ENCODE results near the gene CRISP3. TPM values are rescaled to one million over a fixed set of nuclear protein-coding genes. Genes with fewer than 3 reads are reported as not detected.
"Not testable (repeated sequence)": the region's sequence is repeated elsewhere in the genome, so short reads cannot be mapped to it uniquely, and the experiment has no call there.

The CRISP3 gene
- total RNA-seq, 2 experiments from 2014 or later, result not detected

DNA sequence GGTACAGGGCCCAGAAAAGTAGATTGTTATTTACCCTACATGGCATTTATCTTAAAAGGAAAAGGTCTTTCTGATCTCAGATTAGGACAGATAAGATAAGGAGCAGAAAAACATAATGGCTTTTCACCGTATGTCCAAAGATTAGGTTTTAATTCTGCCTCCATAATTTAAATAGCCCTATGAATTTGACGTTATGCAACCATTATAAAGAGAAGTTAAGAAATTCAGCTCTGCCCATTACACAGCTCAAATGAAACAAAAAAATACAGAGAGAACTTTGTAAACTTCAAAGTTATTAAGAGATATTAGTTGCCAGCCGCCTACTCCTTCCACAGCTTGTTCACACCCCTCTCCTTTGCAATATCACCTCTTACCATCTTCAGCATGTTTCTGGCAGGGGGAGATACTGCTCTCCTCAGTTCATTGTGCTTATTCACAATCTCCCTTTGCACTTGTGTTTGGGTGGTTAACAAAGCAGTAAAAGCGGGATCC, 8.1 kb downstream of the CRISP3 start:
- intact Hi-C loops (cut with micrococcal nuclease), result no loop called here
- Mint-ChIP-seq H3K4me1 (ENCODE audit: low read depth) (no peaks in the 10 kb centered on the region), H3K27ac (no peak overlapping the region), H3K27me3 (ENCODE audit: low read depth) (no peaks in the 10 kb centered on the region), H3K9me3 (peaks cover under 1% of the 10 kb centered on the region), H3K4me3 (no peak overlapping the region), H3K36me3 (ENCODE audit: low read depth) (no peaks in the 10 kb centered on the region)
- CTCF ChIA-PET, result no interaction called here
- DNase-seq, result no peak

DNA sequence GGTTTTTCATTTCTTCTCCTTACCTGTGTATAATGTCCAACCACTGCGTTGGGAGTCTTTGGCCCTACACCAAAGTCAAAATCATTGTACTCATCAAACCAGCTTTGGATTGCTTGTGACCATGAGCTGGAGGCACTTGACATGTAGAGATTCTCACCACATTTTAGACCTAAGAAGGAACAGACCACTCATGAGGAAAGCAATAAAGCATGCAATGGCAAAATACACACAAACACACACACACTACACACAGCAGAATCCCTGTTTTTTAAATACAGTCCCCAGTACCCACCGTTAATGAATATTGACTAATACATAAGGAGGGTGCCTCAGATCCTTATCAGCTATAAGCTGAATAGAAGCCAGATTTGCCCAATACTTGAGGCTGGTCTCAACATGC, 10.5 kb downstream of the CRISP3 start:
- Mint-ChIP-seq H3K27ac (no peak overlapping the region), H3K9me3 (no peaks in the 10 kb centered on the region), H3K4me1 (ENCODE audit: low read depth) (no peaks in the 10 kb centered on the region), H3K27me3 (ENCODE audit: low read depth) (no peaks in the 10 kb centered on the region), H3K36me3 (ENCODE audit: low read depth) (no peaks in the 10 kb centered on the region), H3K4me3 (no peak overlapping the region)
- intact Hi-C loops (cut with micrococcal nuclease), result no loop called here
- CTCF ChIA-PET, result no interaction called here
- DNase-seq, result no peak

DNA sequence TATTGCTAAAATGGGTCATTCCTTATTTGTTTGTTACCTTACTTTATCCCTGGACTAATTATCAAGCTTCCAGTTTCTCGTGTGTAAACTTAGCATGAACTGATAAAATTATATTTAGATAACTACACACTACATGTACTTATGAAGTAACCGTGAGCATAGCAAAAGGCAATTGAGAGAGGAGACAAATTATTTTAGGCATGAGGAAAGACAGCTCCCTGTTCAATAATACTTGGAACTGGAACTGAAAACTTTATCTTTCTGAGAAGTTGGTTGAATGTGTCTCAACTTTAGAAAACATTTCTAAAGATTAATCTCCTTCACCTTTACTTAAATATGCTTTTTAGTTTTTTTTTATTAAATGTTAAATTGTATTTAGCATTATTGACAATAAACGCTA, 11.4 kb downstream of the CRISP3 start:
- Mint-ChIP-seq H3K27ac (no peak overlapping the region), H3K9me3 (no peaks in the 10 kb centered on the region), H3K27me3 (ENCODE audit: low read depth) (no peaks in the 10 kb centered on the region), H3K4me3 (no peak overlapping the region), H3K36me3 (ENCODE audit: low read depth) (no peaks in the 10 kb centered on the region), H3K4me1 (ENCODE audit: low read depth) (no peaks in the 10 kb centered on the region)
- no peak for DNase-seq
- CTCF ChIA-PET, result no interaction called here
- intact Hi-C loops (cut with micrococcal nuclease), result no loop called here

DNA sequence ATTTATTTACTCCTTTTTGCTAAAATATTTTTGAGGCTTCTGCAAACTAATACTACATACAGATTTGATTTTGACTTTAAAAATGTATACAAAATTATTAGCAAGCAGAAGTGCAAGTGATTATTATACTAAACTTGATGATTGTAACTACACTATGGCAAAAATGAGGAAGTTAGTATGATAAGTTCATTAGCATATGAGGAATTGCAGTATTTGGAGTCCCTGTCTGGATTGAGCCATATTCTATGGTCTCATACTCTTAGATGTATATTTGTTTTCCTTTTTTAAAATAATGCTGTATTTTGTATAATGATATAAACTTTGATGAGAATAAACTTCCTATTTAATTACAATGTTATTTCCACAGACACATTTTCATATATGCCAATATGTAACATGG, 13.9 kb downstream of the CRISP3 start:
- no peak for DNase-seq
- no peaks in the 10 kb centered on the region for H3K27me3 Mint-ChIP-seq (ENCODE audit: low read depth)
- H3K36me3 Mint-ChIP-seq (ENCODE audit: low read depth), result no peaks in the 10 kb centered on the region
- intact Hi-C loops (cut with micrococcal nuclease), result no loop called here
- H3K27ac Mint-ChIP-seq, result no peak overlapping the region
- H3K4me3 Mint-ChIP-seq, result no peak overlapping the region
- CTCF ChIA-PET, result no interaction called here
- no peaks in the 10 kb centered on the region for H3K4me1 Mint-ChIP-seq (ENCODE audit: low read depth)
- H3K9me3 Mint-ChIP-seq, result no peaks in the 10 kb centered on the region

DNA sequence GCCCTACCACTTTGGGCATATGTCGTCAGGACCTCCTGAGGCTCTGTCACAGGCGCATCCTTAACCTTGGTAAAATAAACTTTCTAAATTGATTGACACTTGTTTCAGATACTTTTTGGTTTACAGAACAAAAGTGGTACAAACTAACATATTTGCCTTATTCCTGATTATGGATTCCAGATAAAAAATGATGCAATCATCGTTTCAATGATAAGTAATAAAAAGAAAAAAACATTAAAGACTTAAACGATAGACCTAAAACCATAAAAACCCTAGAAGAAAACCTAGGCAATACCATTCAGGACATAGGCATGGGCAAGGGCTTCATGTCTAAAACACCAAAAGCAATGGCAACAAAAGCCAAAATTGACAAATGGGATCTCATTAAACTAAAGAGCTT, 20.3 kb downstream of the CRISP3 start:
- DNase-seq; CTCF ChIA-PET; H3K27me3 Mint-ChIP-seq (ENCODE audit: low read depth); H3K36me3 Mint-ChIP-seq (ENCODE audit: low read depth); H3K4me3 Mint-ChIP-seq; intact Hi-C loops (cut with micrococcal nuclease); H3K9me3 Mint-ChIP-seq; H3K27ac Mint-ChIP-seq; H3K4me1 Mint-ChIP-seq (ENCODE audit: low read depth): not testable (repeated sequence)

DNA sequence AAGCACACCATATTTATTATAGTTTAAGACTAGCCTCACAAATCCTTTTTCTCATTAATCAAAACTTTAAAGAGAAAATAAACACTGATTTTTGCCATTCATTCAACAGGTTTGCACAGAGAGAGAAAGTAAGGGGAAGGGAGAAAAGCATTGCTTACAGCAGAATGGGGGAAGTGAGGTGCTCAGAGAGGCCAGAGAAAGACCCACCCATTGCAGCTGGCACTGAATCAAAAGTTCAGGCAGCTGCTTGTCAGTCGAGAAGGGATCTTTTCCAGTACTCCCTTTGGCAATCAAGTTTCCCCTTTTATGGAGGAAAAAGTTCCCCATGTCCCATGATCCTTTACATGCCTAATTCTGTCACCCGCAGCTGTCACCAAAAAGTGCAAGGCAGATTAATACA, 22.9 kb downstream of the CRISP3 start:
- peaks cover 2% of the 10 kb centered on the region for H3K9me3 Mint-ChIP-seq
- no peaks in the 10 kb centered on the region for H3K36me3 Mint-ChIP-seq (ENCODE audit: low read depth)
- no peaks in the 10 kb centered on the region for H3K27me3 Mint-ChIP-seq (ENCODE audit: low read depth)
- H3K4me1 Mint-ChIP-seq (ENCODE audit: low read depth), result no peaks in the 10 kb centered on the region
- intact Hi-C loops (cut with micrococcal nuclease), result no loop called here
- H3K4me3 Mint-ChIP-seq, result no peak overlapping the region
- no peak for DNase-seq
- CTCF ChIA-PET, result no interaction called here
- no peak overlapping the region for H3K27ac Mint-ChIP-seq

DNA sequence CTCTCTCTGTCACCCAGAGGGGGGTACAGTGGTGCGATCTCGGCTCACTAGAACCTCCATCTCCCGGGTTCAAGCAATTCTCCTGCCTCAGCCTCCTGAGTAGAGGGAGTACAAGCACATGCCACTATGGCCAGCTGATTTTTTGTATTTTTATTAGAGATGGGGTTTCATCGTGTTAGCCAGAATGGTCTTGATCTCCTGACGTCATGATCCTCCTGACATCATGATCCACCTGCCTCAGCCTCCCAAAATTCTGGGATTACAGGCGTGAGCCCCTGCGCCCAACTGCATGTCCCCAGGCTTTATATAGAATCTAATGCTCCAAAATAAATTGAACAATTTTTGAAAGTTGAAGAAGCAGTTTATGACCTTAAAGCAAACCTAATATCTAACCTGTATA, 23.8 kb downstream of the CRISP3 start:
- no peaks in the 10 kb centered on the region for H3K4me1 Mint-ChIP-seq (ENCODE audit: low read depth)
- no peaks in the 10 kb centered on the region for H3K36me3 Mint-ChIP-seq (ENCODE audit: low read depth)
- no peak for DNase-seq
- peaks cover 2% of the 10 kb centered on the region for H3K9me3 Mint-ChIP-seq
- no peak overlapping the region for H3K4me3 Mint-ChIP-seq
- CTCF ChIA-PET, result no interaction called here
- H3K27me3 Mint-ChIP-seq (ENCODE audit: low read depth), result no peaks in the 10 kb centered on the region
- no peak overlapping the region for H3K27ac Mint-ChIP-seq
- intact Hi-C loops (cut with micrococcal nuclease), result no loop called here

DNA sequence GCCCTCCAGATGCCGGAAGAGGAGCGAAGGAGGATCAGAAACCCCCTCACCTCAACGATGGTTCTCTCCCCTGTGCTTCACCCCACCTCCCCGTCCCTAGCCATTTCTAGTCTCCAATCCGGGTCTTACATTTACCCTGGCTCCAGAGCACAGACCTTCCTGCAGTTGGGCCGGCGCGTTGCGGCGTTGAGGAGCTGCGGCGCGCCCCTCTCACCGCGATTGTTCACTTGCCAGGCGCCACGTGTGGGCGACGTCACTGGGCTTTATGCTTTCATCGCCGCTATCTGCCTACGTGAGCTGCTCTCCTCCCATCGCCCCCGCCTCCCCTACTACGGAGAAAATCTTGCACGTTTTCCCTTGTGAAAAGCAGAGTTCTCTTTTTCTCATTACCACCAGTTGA, 30.8 kb downstream of the CRISP3 start, which contains the start of gene CRISP2:
Gene CRISP2, minus strand, starts transcription at position 198 of the 400 bp plus-strand sequence. CDS start 4,347 bp downstream, outside the sequence.
- H3K36me3 Mint-ChIP-seq (ENCODE audit: low read depth), result no peaks in the 10 kb centered on the region
- H3K4me1 Mint-ChIP-seq (ENCODE audit: low read depth), result no peaks in the 10 kb centered on the region
- no peak for DNase-seq
- H3K27me3 Mint-ChIP-seq (ENCODE audit: low read depth), result no peaks in the 10 kb centered on the region
- intact Hi-C loops (cut with micrococcal nuclease), result no loop called here
- no peak within 1 kb of the TSS for H3K4me3 Mint-ChIP-seq
- H3K9me3 Mint-ChIP-seq, result peaks cover 2% of the 10 kb centered on the region
- H3K27ac Mint-ChIP-seq, result no peak within 1 kb of the TSS
- CTCF ChIA-PET, result no interaction called here

DNA sequence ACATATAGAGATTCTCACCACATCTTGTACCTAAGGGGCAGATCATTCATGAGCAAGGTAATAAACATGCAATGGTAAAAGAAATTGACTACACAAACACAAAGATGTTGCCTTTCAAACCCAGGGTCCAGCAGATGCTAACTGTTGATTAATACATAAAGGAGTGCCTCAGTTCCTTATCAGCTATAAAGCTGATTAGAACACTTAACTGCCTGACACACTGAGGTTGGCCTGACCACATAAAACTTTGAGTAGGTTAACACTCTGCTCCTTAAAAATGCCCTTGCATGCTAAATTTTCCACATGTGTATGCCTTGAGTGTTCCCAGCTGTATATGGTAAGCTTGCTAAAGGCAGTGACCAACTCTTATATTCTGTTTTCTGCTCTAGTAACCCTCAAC, 45.7 kb downstream of the CRISP3 start:
- Mint-ChIP-seq H3K4me1 (ENCODE audit: low read depth) (no peaks in the 10 kb centered on the region), H3K36me3 (ENCODE audit: low read depth) (no peaks in the 10 kb centered on the region), H3K4me3 (no peak overlapping the region), H3K27me3 (ENCODE audit: low read depth) (no peaks in the 10 kb centered on the region), H3K9me3 (peaks cover 13% of the 10 kb centered on the region), H3K27ac (no peak overlapping the region)
- CTCF ChIA-PET, result no interaction called here
- DNase-seq, result no peak
- intact Hi-C loops (cut with micrococcal nuclease), result no loop called here

DNA sequence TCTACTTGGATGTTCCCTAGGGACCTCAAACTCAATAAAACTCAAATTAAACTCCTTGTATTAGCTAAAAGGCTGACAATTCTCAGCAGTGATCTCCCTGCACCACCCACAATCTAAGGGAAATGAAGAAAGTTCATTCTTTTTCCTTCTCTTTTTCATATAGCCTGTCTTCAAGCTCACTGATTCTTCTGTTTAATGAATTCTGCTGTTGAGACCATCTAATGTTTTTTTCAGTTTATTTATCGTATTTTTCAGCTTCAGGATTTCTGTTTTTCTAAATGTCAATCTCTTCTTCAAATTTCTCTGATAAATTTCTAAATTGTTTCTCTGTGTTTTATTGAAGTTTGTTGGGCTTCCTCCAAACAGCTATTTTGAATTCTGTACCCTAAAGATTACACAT, 50.7 kb downstream of the CRISP3 start:
- Mint-ChIP-seq H3K27me3 (ENCODE audit: low read depth) (no peaks in the 10 kb centered on the region), H3K4me3 (no peak overlapping the region), H3K4me1 (ENCODE audit: low read depth) (no peaks in the 10 kb centered on the region), H3K27ac (no peak overlapping the region), H3K36me3 (ENCODE audit: low read depth) (no peaks in the 10 kb centered on the region), H3K9me3 (peaks cover 16% of the 10 kb centered on the region)
- CTCF ChIA-PET, result no interaction called here
- DNase-seq, result no peak
- intact Hi-C loops (cut with micrococcal nuclease), result no loop called here

DNA sequence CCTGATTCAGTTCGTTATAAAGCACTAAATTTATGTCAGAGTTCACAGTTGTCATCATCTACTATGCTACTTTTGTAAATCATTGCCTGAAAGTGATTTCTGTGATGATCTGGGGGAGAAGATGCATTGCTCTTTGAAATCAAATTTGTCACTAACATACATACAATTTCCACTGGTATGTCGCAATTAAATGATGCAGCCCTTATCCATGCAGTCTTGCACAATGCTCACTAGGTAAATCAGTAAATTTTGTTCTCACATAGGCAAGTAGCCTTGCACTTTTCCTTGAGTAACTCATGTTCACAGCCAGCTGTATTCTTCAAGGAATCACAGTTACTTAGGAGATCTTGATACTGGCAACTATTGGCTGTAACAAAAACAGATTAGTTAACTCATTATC, 51.7 kb downstream of the CRISP3 start:
- intact Hi-C loops (cut with micrococcal nuclease), result no loop called here
- H3K27ac Mint-ChIP-seq, result no peak overlapping the region
- H3K4me1 Mint-ChIP-seq (ENCODE audit: low read depth), result no peaks in the 10 kb centered on the region
- no peaks in the 10 kb centered on the region for H3K27me3 Mint-ChIP-seq (ENCODE audit: low read depth)
- H3K36me3 Mint-ChIP-seq (ENCODE audit: low read depth), result no peaks in the 10 kb centered on the region
- peaks cover 16% of the 10 kb centered on the region for H3K9me3 Mint-ChIP-seq
- no peak overlapping the region for H3K4me3 Mint-ChIP-seq
- no peak for DNase-seq
- CTCF ChIA-PET, result no interaction called here

Other genes with a start within 250 kb of the CRISP3 start
- gene GLYATL3, start 244.5 kb downstream of the CRISP3 start, total RNA-seq, result not detected
- under 1 TPM; 0.42 to 0.91 TPM for gene C6orf141, start 193.7 kb downstream of the CRISP3 start, total RNA-seq
- gene RHAG, start 107.5 kb downstream of the CRISP3 start, total RNA-seq, result not detected
- gene CRISP2, start 30.8 kb downstream of the CRISP3 start, total RNA-seq, result not detected
- not detected for gene PGK2, start 42.9 kb upstream of the CRISP3 start, total RNA-seq
- gene CRISP1, start 122.1 kb upstream of the CRISP3 start, total RNA-seq, result not detected
- not detected for gene DEFB114, start 219.8 kb upstream of the CRISP3 start, total RNA-seq
- gene DEFB113, start 225.2 kb upstream of the CRISP3 start, total RNA-seq, result not detected

All from activated naive CD4-positive, alpha-beta T cell treated with anti-CD3 and anti-CD28 coated beads for 36 hours (primary cell).